HUES64 (cell line): ENCODE results near the gene ST3GAL4.

Source experiments
- H3K27ac ChIP-seq: 2 replicates; pipeline ENCODE4 v1.7.0; 2013; ENCODE audit warnings: low read depth, low read length, inconsistent platforms
- H3K27me3 ChIP-seq: 2 replicates; pipeline ENCODE4 v1.6.1; 2013; ENCODE audit warnings: mild to moderate bottlenecking, low read length; ENCODE audit not compliant: insufficient read depth
- H3K36me3 ChIP-seq: 2 replicates; pipeline ENCODE4 v1.6.1; 2013; ENCODE audit warnings: mild to moderate bottlenecking, low read length; ENCODE audit not compliant: insufficient read depth
- H3K4me1 ChIP-seq: 2 replicates; pipeline ENCODE4 v1.6.1; 2013; ENCODE audit warnings: mild to moderate bottlenecking, low read length, moderate library complexity; ENCODE audit not compliant: insufficient read depth
- H3K4me3 ChIP-seq: 2 replicates; pipeline ENCODE4 v1.5.1; 2013; ENCODE audit warnings: mild to moderate bottlenecking, low read length, moderate library complexity
- H3K9ac ChIP-seq: 2 replicates; pipeline ENCODE4 v1.6.1; 2013; ENCODE audit warnings: mild to moderate bottlenecking, low read depth, low read length
- H3K9me3 ChIP-seq: 2 replicates; pipeline ENCODE4 v1.6.1; 2013; ENCODE audit warnings: low read depth, low read length; ENCODE audit not compliant: insufficient read depth
- WGBS: fragments of 150-250, 120-280 bp; methylation state at CpG from one replicate; pipeline ENCODE4 v1.1.7; 2013; ENCODE audit warnings: missing lambda C conversion rate; 5-methylcytosine and 5-hydroxymethylcytosine counted together

The ST3GAL4 gene

GRCh38 chr11:126404367-126404766 is 48.9 kb downstream of the ST3GAL4 start:
- 65% methylated on average over 5 of the region's 5 CpGs for WGBS
- 0 out of 2 replicates have a peak, but pooled peaks cover 3% of the 10 kb centered on the region for H3K9me3 ChIP-seq
- peaks cover 21% of the 10 kb centered on the region for H3K36me3 ChIP-seq
- H3K27me3 ChIP-seq = no peaks in the 10 kb centered on the region
- peaks cover 23% of the 10 kb centered on the region for H3K4me1 ChIP-seq
- H3K9ac ChIP-seq = no peak overlapping the region
- no peak overlapping the region for H3K27ac ChIP-seq
- no peak overlapping the region for H3K4me3 ChIP-seq

GRCh38 chr11:126405374-126405773 is 49.9 kb downstream of the ST3GAL4 start:
- no peak overlapping the region for H3K27ac ChIP-seq
- H3K27me3 ChIP-seq = no peaks in the 10 kb centered on the region
- 91% methylated on average over 3 of the region's 3 CpGs for WGBS
- H3K4me1 ChIP-seq = peaks cover 23% of the 10 kb centered on the region
- H3K9me3 ChIP-seq = no peaks in the 10 kb centered on the region
- no peak overlapping the region for H3K9ac ChIP-seq
- peaks cover 23% of the 10 kb centered on the region for H3K36me3 ChIP-seq
- no peak overlapping the region for H3K4me3 ChIP-seq

- Histone ChIP-seq H3K4me1 (peaks cover 23% of the 10 kb centered on the region), H3K36me3 (peaks cover 23% of the 10 kb centered on the region), H3K27ac (no peak overlapping the region), H3K9ac (no peak overlapping the region), H3K9me3 (no peaks in the 10 kb centered on the region), H3K4me3 (no peak overlapping the region), H3K27me3 (no peaks in the 10 kb centered on the region)
- 87% methylated on average over 7 of the region's 7 CpGs for WGBS
These were observed 50.4 kb downstream of the ST3GAL4 start for GRCh38 chr11:126405906-126406305.

GRCh38 chr11:126406368-126406767 is 50.9 kb downstream of the ST3GAL4 start:
- no peak overlapping the region for H3K4me3 ChIP-seq
- peaks cover 23% of the 10 kb centered on the region for H3K36me3 ChIP-seq
- WGBS = 93% methylated on average over 8 of the region's 8 CpGs
- H3K27ac ChIP-seq = no peak overlapping the region
- H3K9me3 ChIP-seq = no peaks in the 10 kb centered on the region
- H3K4me1 ChIP-seq = peaks cover 23% of the 10 kb centered on the region
- no peaks in the 10 kb centered on the region for H3K27me3 ChIP-seq
- no peak overlapping the region for H3K9ac ChIP-seq

- Histone ChIP-seq H3K36me3 (peaks cover 23% of the 10 kb centered on the region), H3K4me3 (no peak overlapping the region), H3K4me1 (peaks cover 23% of the 10 kb centered on the region), H3K27me3 (no peaks in the 10 kb centered on the region), H3K9ac (no peak overlapping the region), H3K9me3 (no peaks in the 10 kb centered on the region), H3K27ac (no peak overlapping the region)
- 90% methylated on average over 12 of the region's 12 CpGs for WGBS
These were observed 51.6 kb downstream of the ST3GAL4 start for GRCh38 chr11:126407101-126407521.

- Histone ChIP-seq H3K4me3 (no peak overlapping the region), H3K36me3 (peaks cover 23% of the 10 kb centered on the region), H3K27me3 (no peaks in the 10 kb centered on the region), H3K27ac (no peak overlapping the region), H3K9me3 (no peaks in the 10 kb centered on the region), H3K9ac (no peak overlapping the region), H3K4me1 (peaks cover 22% of the 10 kb centered on the region)
- 97% methylated on average over 14 of the region's 15 CpGs for WGBS
These were observed 52.3 kb downstream of the ST3GAL4 start for GRCh38 chr11:126407682-126408288.

GRCh38 chr11:126408496-126408895 is 53.0 kb downstream of the ST3GAL4 start:
- no peaks in the 10 kb centered on the region for H3K27me3 ChIP-seq
- H3K9me3 ChIP-seq = no peaks in the 10 kb centered on the region
- WGBS = 92% methylated on average over 12 of the region's 12 CpGs
- no peak overlapping the region for H3K4me3 ChIP-seq
- no peak overlapping the region for H3K9ac ChIP-seq
- no peak overlapping the region for H3K27ac ChIP-seq
- peaks cover 23% of the 10 kb centered on the region for H3K36me3 ChIP-seq
- peaks cover 14% of the 10 kb centered on the region for H3K4me1 ChIP-seq

- Histone ChIP-seq H3K4me3 (no peak overlapping the region), H3K27ac (no peak overlapping the region), H3K36me3 (peaks cover 23% of the 10 kb centered on the region)
These were observed 53.6 kb downstream of the ST3GAL4 start for GRCh38 chr11:126408901-126409619.

GRCh38 chr11:126409620-126409985 is 54.1 kb downstream of the ST3GAL4 start:
- Histone ChIP-seq H3K4me3 (no peak overlapping the region), H3K9me3 (no peaks in the 10 kb centered on the region), H3K4me1 (peaks cover 3% of the 10 kb centered on the region; the same call in 1 of the 2 replicates), H3K27me3 (no peaks in the 10 kb centered on the region), H3K27ac (no peak overlapping the region), H3K9ac (no peak overlapping the region), H3K36me3 (peaks cover 23% of the 10 kb centered on the region)
- WGBS = 90% methylated on average over 3 of the region's 3 CpGs

More at GRCh38 chr11:126408901-126409619, 53.6 kb downstream of the ST3GAL4 start:
- H3K27me3 ChIP-seq = no peaks in the 10 kb centered on the region
- 92% methylated on average over 12 of the region's 12 CpGs for WGBS
- no peak overlapping the region for H3K9ac ChIP-seq
- no peaks in the 10 kb centered on the region for H3K9me3 ChIP-seq
- H3K4me1 ChIP-seq = peaks cover 9% of the 10 kb centered on the region

GRCh38 chr11:126410649-126411048 is 55.2 kb downstream of the ST3GAL4 start:
- no peak overlapping the region for H3K27ac ChIP-seq
- H3K36me3 ChIP-seq = peaks cover 23% of the 10 kb centered on the region
- no peak overlapping the region for H3K4me3 ChIP-seq
- no peaks in the 10 kb centered on the region for H3K9me3 ChIP-seq
- H3K4me1 ChIP-seq = no peaks in the 10 kb centered on the region
- H3K27me3 ChIP-seq = no peaks in the 10 kb centered on the region
- no peak overlapping the region for H3K9ac ChIP-seq
- 93% methylated on average over 6 of the region's 6 CpGs for WGBS

GRCh38 chr11:126411971-126412381 is 56.5 kb downstream of the ST3GAL4 start:
- no peaks in the 10 kb centered on the region for H3K4me1 ChIP-seq
- H3K36me3 ChIP-seq = peaks cover 20% of the 10 kb centered on the region
- H3K27me3 ChIP-seq = peaks cover 2% of the 10 kb centered on the region; the same call in 1 of the 2 replicates
- no peaks in the 10 kb centered on the region for H3K9me3 ChIP-seq
- 79% methylated on average over 6 of the region's 6 CpGs for WGBS
- no peak overlapping the region for H3K9ac ChIP-seq
- H3K27ac ChIP-seq = no peak overlapping the region
- no peak overlapping the region for H3K4me3 ChIP-seq
